ENCODE data around the gene PTGES3. TPM values are rescaled to one million over a fixed set of nuclear protein-coding genes. Genes with fewer than 3 reads are reported as not detected.

Gene PTGES3
- total and polyA plus RNA-seq, 2 experiments from 2014 or later: 128 to 156 TPM

GRCh38 chr12:56716933-56717880 is 29.1 kb upstream of the PTGES3 start:
- H3K36me3 ChIP-seq (replicated peaks; ENCODE audit: insufficient read depth, low read depth): no peaks in the 10 kb centered on the region
- 81% methylated on average over 2 of the region's 4 CpGs for WGBS (ENCODE audit: low lambda C conversion rate, missing lambda C conversion rate)
- no peak overlapping the region for H3K27ac ChIP-seq
- H3K4me1 ChIP-seq (ENCODE audit: insufficient read depth): peaks cover 15% of the 10 kb centered on the region
- H4K20me1 ChIP-seq (ENCODE audit: insufficient read depth, poor library complexity, severe bottlenecking): peaks cover 83% of the 10 kb centered on the region
- peaks cover 74% of the 10 kb centered on the region for H3K79me2 ChIP-seq
- H3K4me3 ChIP-seq: no peak overlapping the region
- H2AFZ ChIP-seq: no peak overlapping the region
- no peak overlapping the region for H3K4me2 ChIP-seq
- DNase-seq (ENCODE audit: low spot score): no peak
- H3K27me3 ChIP-seq: no peaks in the 10 kb centered on the region
- H3K9me2 ChIP-seq (replicated peaks; ENCODE audit: insufficient read depth): no peaks in the 10 kb centered on the region
- no peaks in the 10 kb centered on the region for H3K9me3 ChIP-seq (ENCODE audit: low read depth)
- TF ChIP-seq EZH2 (IDR thresholded peaks at IDR 0.05; ENCODE audit: borderline replicate concordance) (no peak), EZH2phosphoT487 (IDR thresholded peaks at IDR 0.05; ENCODE audit: low read depth, severe bottlenecking, unreplicated experiment) (no peak), CTCF (IDR thresholded peaks at IDR 0.05; ENCODE audit: poor library complexity) (no peak)

GRCh38 chr12:56716458-56716857 is 28.4 kb upstream of the PTGES3 start:
- no peak for TF ChIP-seq EZH2phosphoT487 (IDR thresholded peaks at IDR 0.05; ENCODE audit: low read depth, severe bottlenecking, unreplicated experiment)
- TF ChIP-seq EZH2 (IDR thresholded peaks at IDR 0.05; ENCODE audit: borderline replicate concordance): no peak
- TF ChIP-seq CTCF (IDR thresholded peaks at IDR 0.05; ENCODE audit: poor library complexity): no peak
- Histone ChIP-seq H4K20me1 (ENCODE audit: insufficient read depth, poor library complexity, severe bottlenecking) (peaks cover 76% of the 10 kb centered on the region), H3K36me3 (replicated peaks; ENCODE audit: insufficient read depth, low read depth) (no peaks in the 10 kb centered on the region)

GRCh38 chr12:56715798-56716197 is 27.7 kb upstream of the PTGES3 start:
- Histone ChIP-seq H3K36me3 (replicated peaks; ENCODE audit: insufficient read depth, low read depth) (no peaks in the 10 kb centered on the region), H3K4me1 (ENCODE audit: insufficient read depth) (peaks cover 4% of the 10 kb centered on the region), H3K9me2 (replicated peaks; ENCODE audit: insufficient read depth) (no peaks in the 10 kb centered on the region), H2AFZ (no peak overlapping the region), H3K27ac (no peak overlapping the region), H3K4me2 (no peak overlapping the region), H3K9me3 (ENCODE audit: low read depth) (no peaks in the 10 kb centered on the region), H3K4me3 (no peak overlapping the region), H3K27me3 (no peaks in the 10 kb centered on the region), H3K79me2 (peaks cover 60% of the 10 kb centered on the region), H4K20me1 (ENCODE audit: insufficient read depth, poor library complexity, severe bottlenecking) (peaks cover 69% of the 10 kb centered on the region)
- 91% methylated on average over 8 of the region's 8 CpGs for WGBS (ENCODE audit: low lambda C conversion rate, missing lambda C conversion rate)
- no peak for DNase-seq (ENCODE audit: low spot score)
- no peak for TF ChIP-seq EZH2phosphoT487 (IDR thresholded peaks at IDR 0.05; ENCODE audit: low read depth, severe bottlenecking, unreplicated experiment)
- no peak for TF ChIP-seq EZH2 (IDR thresholded peaks at IDR 0.05; ENCODE audit: borderline replicate concordance)
- no peak for TF ChIP-seq CTCF (IDR thresholded peaks at IDR 0.05; ENCODE audit: poor library complexity)

More at GRCh38 chr12:56716458-56716857, 28.4 kb upstream of the PTGES3 start:
- H3K27ac ChIP-seq: no peak overlapping the region
- H3K9me2 ChIP-seq (replicated peaks; ENCODE audit: insufficient read depth): no peaks in the 10 kb centered on the region
- H3K4me3 ChIP-seq: no peak overlapping the region
- H3K9me3 ChIP-seq (ENCODE audit: low read depth): no peaks in the 10 kb centered on the region
- no peak overlapping the region for H3K4me2 ChIP-seq
- WGBS (ENCODE audit: low lambda C conversion rate, missing lambda C conversion rate): 78% methylated on average over 1 of the region's 1 CpG
- no peak overlapping the region for H2AFZ ChIP-seq
- DNase-seq (ENCODE audit: low spot score): no peak
- peaks cover 67% of the 10 kb centered on the region for H3K79me2 ChIP-seq
- H3K4me1 ChIP-seq (ENCODE audit: insufficient read depth): peaks cover 8% of the 10 kb centered on the region
- no peaks in the 10 kb centered on the region for H3K27me3 ChIP-seq
